Measurements from ENCODE around the gene TAS2R40. TPM values are rescaled to one million over a fixed set of nuclear protein-coding genes. Genes with fewer than 3 reads are reported as not detected.
"Not testable (repeated sequence)": the region's sequence is repeated elsewhere in the genome, so short reads cannot be mapped to it uniquely, and the experiment has no call there.

Gene TAS2R40
- total RNA-seq, result not detected in 2 replicates

DNA sequence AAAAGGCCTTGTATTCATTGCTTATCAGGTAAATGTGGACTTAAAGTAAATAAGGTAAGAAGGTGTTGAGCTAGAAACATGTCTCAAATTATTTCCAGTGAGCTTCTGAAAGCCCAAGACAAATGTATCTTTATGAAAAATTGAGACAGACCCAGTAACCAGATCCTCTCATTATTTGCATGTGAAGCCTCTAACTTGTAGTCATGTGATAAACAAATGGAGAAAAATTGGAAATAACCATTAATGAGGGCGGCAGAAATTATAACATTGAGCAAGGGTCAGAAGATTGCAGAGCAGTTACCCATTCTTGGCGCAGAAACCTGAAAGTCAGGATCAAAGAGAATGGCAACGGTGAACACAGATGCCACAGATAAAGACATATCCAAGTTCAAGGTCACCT, at the start of gene TAS2R40:
Gene TAS2R40, plus strand, starts transcription at position 301 of the 400 bp plus-strand sequence. Its CDS starts 42 bp downstream, at position 343.
- no peaks in the 10 kb centered on the region for H3K79me2 ChIP-seq (ENCODE audit: insufficient read depth, low read length)
- no peaks in the 10 kb centered on the region for H3K4me1 ChIP-seq (ENCODE audit: insufficient read depth, low read length)
- no peak within 1 kb of the TSS for H3K4me3 ChIP-seq (ENCODE audit: insufficient read depth, low read length)
- peaks cover 28% of the 10 kb centered on the region for H3K27me3 ChIP-seq (ENCODE audit: insufficient read depth, low read length)
- no peaks in the 10 kb centered on the region for H3K9me3 ChIP-seq (ENCODE audit: low read depth, low read length)
- H2AFZ ChIP-seq (ENCODE audit: low read length), result no peak within 1 kb of the TSS
- TF ChIP-seq, protein P1, sequence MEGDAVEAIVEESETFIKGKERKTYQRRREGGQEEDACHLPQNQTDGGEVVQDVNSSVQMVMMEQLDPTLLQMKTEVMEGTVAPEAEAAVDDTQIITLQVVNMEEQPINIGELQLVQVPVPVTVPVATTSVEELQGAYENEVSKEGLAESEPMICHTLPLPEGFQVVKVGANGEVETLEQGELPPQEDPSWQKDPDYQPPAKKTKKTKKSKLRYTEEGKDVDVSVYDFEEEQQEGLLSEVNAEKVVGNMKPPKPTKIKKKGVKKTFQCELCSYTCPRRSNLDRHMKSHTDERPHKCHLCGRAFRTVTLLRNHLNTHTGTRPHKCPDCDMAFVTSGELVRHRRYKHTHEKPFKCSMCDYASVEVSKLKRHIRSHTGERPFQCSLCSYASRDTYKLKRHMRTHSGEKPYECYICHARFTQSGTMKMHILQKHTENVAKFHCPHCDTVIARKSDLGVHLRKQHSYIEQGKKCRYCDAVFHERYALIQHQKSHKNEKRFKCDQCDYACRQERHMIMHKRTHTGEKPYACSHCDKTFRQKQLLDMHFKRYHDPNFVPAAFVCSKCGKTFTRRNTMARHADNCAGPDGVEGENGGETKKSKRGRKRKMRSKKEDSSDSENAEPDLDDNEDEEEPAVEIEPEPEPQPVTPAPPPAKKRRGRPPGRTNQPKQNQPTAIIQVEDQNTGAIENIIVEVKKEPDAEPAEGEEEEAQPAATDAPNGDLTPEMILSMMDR (IDR thresholded peaks at IDR 0.05; ENCODE audit: extremely low read depth, low read depth, low read length), result no peak
- no peak for DNase-seq (ENCODE audit: insufficient read length, low spot score, missing footprints)
- H3K36me3 ChIP-seq (ENCODE audit: insufficient read depth, low read length), result no peaks in the 10 kb centered on the region
- H3K27ac ChIP-seq (ENCODE audit: low read depth, low read length), result no peak within 1 kb of the TSS
- H4K20me1 ChIP-seq (ENCODE audit: insufficient read depth, low read length), result no peaks in the 10 kb centered on the region
- no peak within 1 kb of the TSS for H3K4me2 ChIP-seq (ENCODE audit: insufficient read depth, low read length)

DNA sequence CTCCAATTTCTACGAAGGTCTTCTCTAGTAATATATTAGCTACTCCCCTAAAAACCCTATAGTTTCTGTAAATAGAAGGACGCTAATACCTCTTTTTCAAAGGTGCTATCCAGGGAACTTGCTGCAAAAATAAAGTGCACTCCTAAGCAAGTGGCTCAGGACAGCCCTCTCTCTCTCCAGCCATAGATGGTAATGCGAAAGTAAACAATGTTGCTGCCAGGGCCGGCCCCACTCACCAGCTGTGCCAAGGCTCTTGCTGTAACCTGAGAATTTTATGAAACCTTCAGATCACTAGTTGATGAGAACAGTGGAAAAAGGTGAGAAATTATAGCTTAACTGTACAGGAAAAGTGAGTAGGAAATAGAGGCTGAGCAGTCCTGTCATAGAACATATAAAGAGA, 49.5 kb upstream of the TAS2R40 start:
- Histone ChIP-seq H3K27ac (ENCODE audit: low read depth, low read length) (no peak overlapping the region), H3K9me3 (ENCODE audit: low read depth, low read length) (no peaks in the 10 kb centered on the region), H3K4me3 (ENCODE audit: insufficient read depth, low read length) (peak overlapping the region; percentile 57), H3K36me3 (ENCODE audit: insufficient read depth, low read length) (no peaks in the 10 kb centered on the region), H3K4me2 (ENCODE audit: insufficient read depth, low read length) (peak overlapping the region; percentile 62), H3K4me1 (ENCODE audit: insufficient read depth, low read length) (no peaks in the 10 kb centered on the region), H3K27me3 (ENCODE audit: insufficient read depth, low read length) (no peaks in the 10 kb centered on the region), H2AFZ (ENCODE audit: low read length) (peak overlapping the region; percentile 53), H4K20me1 (ENCODE audit: insufficient read depth, low read length) (no peaks in the 10 kb centered on the region), H3K79me2 (ENCODE audit: insufficient read depth, low read length) (no peaks in the 10 kb centered on the region)
- TF ChIP-seq, protein P1 (IDR thresholded peaks at IDR 0.05; ENCODE audit: extremely low read depth, low read depth, low read length), result no peak
- peak; percentile 18 for DNase-seq (ENCODE audit: insufficient read length, low spot score, missing footprints)

- Histone ChIP-seq H3K27me3 (ENCODE audit: insufficient read depth, low read length) (no peaks in the 10 kb centered on the region), H2AFZ (ENCODE audit: low read length) (no peak overlapping the region), H3K4me2 (ENCODE audit: insufficient read depth, low read length) (no peak overlapping the region), H4K20me1 (ENCODE audit: insufficient read depth, low read length) (no peaks in the 10 kb centered on the region), H3K79me2 (ENCODE audit: insufficient read depth, low read length) (no peaks in the 10 kb centered on the region), H3K9me3 (ENCODE audit: low read depth, low read length) (peaks cover 2% of the 10 kb centered on the region), H3K36me3 (ENCODE audit: insufficient read depth, low read length) (no peaks in the 10 kb centered on the region), H3K4me1 (ENCODE audit: insufficient read depth, low read length) (no peaks in the 10 kb centered on the region), H3K4me3 (ENCODE audit: insufficient read depth, low read length) (no peak overlapping the region), H3K27ac (ENCODE audit: low read depth, low read length) (no peak overlapping the region)
- no peak for DNase-seq (ENCODE audit: insufficient read length, low spot score, missing footprints)
- TF ChIP-seq, protein P1 (IDR thresholded peaks at IDR 0.05; ENCODE audit: extremely low read depth, low read depth, low read length), result no peak
Observed at GRCh38 chr7:143176128-143176527, 45.7 kb upstream of the TAS2R40 start.

GRCh38 chr7:143177374-143178119, 44.3 kb upstream of the TAS2R40 start:
- Histone ChIP-seq H3K4me1 (ENCODE audit: insufficient read depth, low read length) (no peaks in the 10 kb centered on the region), H3K4me2 (ENCODE audit: insufficient read depth, low read length) (no peak overlapping the region), H3K27me3 (ENCODE audit: insufficient read depth, low read length) (no peaks in the 10 kb centered on the region), H3K36me3 (ENCODE audit: insufficient read depth, low read length) (no peaks in the 10 kb centered on the region), H2AFZ (ENCODE audit: low read length) (no peak overlapping the region), H3K4me3 (ENCODE audit: insufficient read depth, low read length) (no peak overlapping the region), H4K20me1 (ENCODE audit: insufficient read depth, low read length) (no peaks in the 10 kb centered on the region), H3K27ac (ENCODE audit: low read depth, low read length) (no peak overlapping the region), H3K79me2 (ENCODE audit: insufficient read depth, low read length) (no peaks in the 10 kb centered on the region), H3K9me3 (ENCODE audit: low read depth, low read length) (peaks cover 2% of the 10 kb centered on the region)
- no peak for DNase-seq (ENCODE audit: insufficient read length, low spot score, missing footprints)
- TF ChIP-seq, protein P1 (IDR thresholded peaks at IDR 0.05; ENCODE audit: extremely low read depth, low read depth, low read length), result no peak

DNA sequence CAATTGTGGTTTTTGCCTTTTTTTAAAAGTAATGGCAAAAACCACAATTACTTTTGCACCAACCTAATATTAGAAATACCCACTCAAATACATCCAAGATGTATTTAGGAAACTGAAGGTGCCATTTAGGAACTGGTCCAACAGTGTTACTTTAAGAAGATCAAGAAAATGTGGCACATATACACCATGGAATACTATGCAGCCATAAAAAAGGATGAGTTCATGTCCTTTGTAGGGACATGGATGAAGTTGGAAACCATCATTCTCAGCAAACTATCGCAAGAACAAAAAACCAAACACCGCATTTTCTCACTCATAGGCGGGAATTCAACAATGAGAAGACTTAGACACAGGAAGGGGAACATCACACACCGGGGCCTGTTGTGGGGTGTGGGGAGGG, 41.1 kb upstream of the TAS2R40 start:
- H3K4me3 ChIP-seq (ENCODE audit: insufficient read depth, low read length); H3K9me3 ChIP-seq (ENCODE audit: low read depth, low read length); H2AFZ ChIP-seq (ENCODE audit: low read length); H3K4me1 ChIP-seq (ENCODE audit: insufficient read depth, low read length); DNase-seq (ENCODE audit: insufficient read length, low spot score, missing footprints); H4K20me1 ChIP-seq (ENCODE audit: insufficient read depth, low read length); H3K36me3 ChIP-seq (ENCODE audit: insufficient read depth, low read length); H3K4me2 ChIP-seq (ENCODE audit: insufficient read depth, low read length); H3K27ac ChIP-seq (ENCODE audit: low read depth, low read length); H3K27me3 ChIP-seq (ENCODE audit: insufficient read depth, low read length); H3K79me2 ChIP-seq (ENCODE audit: insufficient read depth, low read length): not testable (repeated sequence)

Data from osteoblast (primary cell).